ENCODE measurements around the gene DNAJC27.

- no peak for TF ChIP-seq POLR2A (IDR thresholded peaks at IDR 0.05; ENCODE audit: low read length)
- no peak for TF ChIP-seq GATA1 (IDR thresholded peaks at IDR 0.05; ENCODE audit: low read depth, low read length)
Observed at GRCh38 chr2:24957976-24958375, 13.8 kb downstream of the DNAJC27 start.

All from erythroblast (primary cell).